Measurements from ENCODE around the gene CLSTN1.

CLSTN1 gene

GRCh38 chr1:9710037-9710436 is 113.7 kb downstream of the CLSTN1 start:
- no peak for DNase-seq

- DNase-seq = no peak
Measured at GRCh38 chr1:9706178-9706577, 117.6 kb downstream of the CLSTN1 start.

- no peak for DNase-seq
Measured at GRCh38 chr1:9705337-9706093, 118.2 kb downstream of the CLSTN1 start.

- DNase-seq = no peak
Measured at GRCh38 chr1:9703681-9704080, 120.1 kb downstream of the CLSTN1 start.

- DNase-seq = no peak
Measured at GRCh38 chr1:9703165-9703509, 120.6 kb downstream of the CLSTN1 start.

- DNase-seq = no peak
Measured at GRCh38 chr1:9701665-9702064, 122.1 kb downstream of the CLSTN1 start.

- no peak for DNase-seq
Measured at GRCh38 chr1:9700340-9700739, 123.4 kb downstream of the CLSTN1 start.

- DNase-seq = no peak
Measured at GRCh38 chr1:9699361-9699760, 124.4 kb downstream of the CLSTN1 start.

- no peak for DNase-seq
Measured at GRCh38 chr1:9696793-9697192, 127.0 kb downstream of the CLSTN1 start.

GRCh38 chr1:9691691-9692090 is 132.1 kb downstream of the CLSTN1 start:
- no peak for DNase-seq

- no peak for DNase-seq
Measured at GRCh38 chr1:9691108-9691445, 132.7 kb downstream of the CLSTN1 start.

- no peak for DNase-seq
Measured at GRCh38 chr1:9690440-9691107, 133.2 kb downstream of the CLSTN1 start.

- no peak for DNase-seq
Measured at GRCh38 chr1:9689971-9690381, 133.8 kb downstream of the CLSTN1 start.

GRCh38 chr1:9689011-9689706 is 134.6 kb downstream of the CLSTN1 start:
- peak; percentile 64 to 80 for DNase-seq

- DNase-seq = no peak
Measured at GRCh38 chr1:9688599-9688998, 135.2 kb downstream of the CLSTN1 start.

GRCh38 chr1:9687874-9688582 is 135.7 kb downstream of the CLSTN1 start:
- DNase-seq = peak in 1 of 2 experiments; percentile 32

GRCh38 chr1:9687120-9687873 is 136.5 kb downstream of the CLSTN1 start:
- peak; percentile 47 to 77 for DNase-seq

- no peak for DNase-seq
Measured at GRCh38 chr1:9684801-9685200, 139.0 kb downstream of the CLSTN1 start.

GRCh38 chr1:9680828-9681227 is 142.9 kb downstream of the CLSTN1 start:
- no peak for DNase-seq

- DNase-seq = no peak
Measured at GRCh38 chr1:9680091-9680490, 143.7 kb downstream of the CLSTN1 start.
